HG03378 (cell line): ENCODE measurements around the gene CENPE.

Source experiments
- ATAC-seq: cut with Tn5 transposase; IDR thresholded peaks from one replicate; pipeline ENCODE4 v1.9.1; 2021; ENCODE audit warnings: mild to moderate bottlenecking, moderate library complexity; ENCODE audit not compliant: unreplicated experiment

CENPE gene

GRCh38 chr4:103079621-103080020 is 118.5 kb downstream of the CENPE start:
- no peak for ATAC-seq

DNA sequence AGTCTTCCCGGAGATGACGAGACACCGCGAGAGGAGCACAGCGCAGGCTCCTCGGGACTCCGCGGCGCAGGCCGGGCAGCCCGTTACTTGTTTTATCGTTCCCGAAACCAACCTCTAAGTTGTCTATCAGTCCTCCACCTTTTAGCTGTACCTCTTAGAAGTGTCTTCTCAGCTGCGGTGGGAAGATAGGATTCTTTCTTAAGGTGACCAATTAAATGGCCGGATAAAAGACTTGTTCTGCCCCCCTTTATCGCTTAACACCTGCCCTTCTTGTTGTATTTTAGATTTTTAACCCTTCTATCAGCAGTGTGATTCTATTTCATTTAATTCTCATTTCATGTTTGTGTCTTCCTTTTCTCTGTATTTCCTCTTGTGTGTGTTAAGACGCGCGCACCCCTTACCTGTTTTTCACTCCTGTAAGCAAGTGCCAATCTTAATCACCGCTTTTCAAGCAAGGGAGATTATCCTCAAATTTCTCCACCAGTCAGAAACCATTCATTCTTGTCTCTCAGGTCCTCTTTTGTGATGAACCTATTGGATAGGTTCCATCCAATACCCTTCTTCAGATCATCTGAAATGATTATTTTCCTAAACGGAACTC is 121.3 kb downstream of the CENPE start, which contains the start of gene SLC9B2:
TSS of gene SLC9B2 (minus strand) at position 15 of the 601 bp plus-strand sequence. CDS start 9,211 bp downstream, outside the sequence.
- peak; percentile 35 for ATAC-seq

- ATAC-seq: peak; percentile 43
Measured at GRCh38 chr4:103075894-103076746, 122.0 kb downstream of the CENPE start.

- ATAC-seq: peak; percentile 4
Measured at GRCh38 chr4:103075435-103075893, 122.7 kb downstream of the CENPE start.

DNA sequence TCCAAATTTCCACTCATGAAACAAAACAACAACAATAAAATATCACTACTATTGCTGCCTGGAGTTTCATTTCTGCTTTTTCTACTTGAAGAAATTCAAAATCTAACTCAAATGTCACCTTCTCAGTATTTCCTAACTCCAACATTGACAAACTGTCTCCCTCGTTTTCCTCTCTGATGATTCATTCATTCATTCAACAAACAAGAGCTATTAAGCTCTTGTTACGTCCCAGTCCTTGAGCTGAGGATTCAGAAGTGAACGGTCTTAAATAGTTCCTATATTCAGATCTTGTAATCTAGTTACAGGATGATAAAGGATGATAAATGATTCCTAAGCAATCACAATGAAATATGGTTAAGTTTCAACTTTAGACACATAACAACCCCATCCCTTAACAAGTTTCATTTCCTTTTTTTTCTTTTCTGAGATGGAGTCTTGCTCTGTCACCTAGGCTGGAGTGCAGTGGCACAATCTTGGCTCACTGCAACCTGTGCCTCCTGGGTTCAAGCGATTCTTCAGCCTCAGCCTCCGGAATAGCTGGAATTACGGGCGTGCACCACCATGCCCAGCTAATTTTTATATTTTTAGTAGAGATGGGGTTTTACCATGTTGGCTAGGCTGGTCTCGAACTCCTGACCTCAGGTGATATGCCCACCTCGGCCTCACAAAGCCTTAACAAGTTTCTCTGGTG is 123.3 kb downstream of the CENPE start:
- ATAC-seq: peak; percentile 48

DNA sequence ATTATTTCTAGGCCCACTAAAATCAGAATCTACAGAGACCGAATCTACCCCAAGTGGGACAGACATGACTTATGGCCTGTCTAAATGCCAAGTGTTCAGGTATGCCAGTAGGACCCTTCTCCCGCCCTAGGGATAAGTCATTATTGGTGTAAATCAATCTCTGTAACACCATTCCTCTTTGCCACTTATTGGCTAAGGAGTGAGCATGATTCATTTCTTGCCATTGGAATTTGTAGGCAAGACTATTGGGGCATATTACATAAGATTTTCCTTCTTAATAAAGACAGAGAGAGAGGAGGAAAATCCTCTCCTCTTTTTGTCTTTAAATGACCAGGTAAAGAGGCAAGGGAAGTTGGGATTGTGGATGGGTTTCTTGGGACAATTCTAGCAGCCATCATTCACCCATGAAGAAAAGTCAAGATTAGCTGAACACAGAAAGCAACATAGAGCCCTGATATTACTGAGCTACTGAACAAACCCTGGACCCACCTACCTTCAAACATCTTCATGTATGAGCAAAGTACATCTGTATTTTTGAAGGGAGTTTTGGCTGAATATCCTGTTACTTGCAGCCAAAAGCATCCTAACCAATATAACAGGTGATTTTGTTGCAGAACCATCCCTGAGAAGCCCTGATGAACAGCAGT is 124.2 kb downstream of the CENPE start:
- ATAC-seq: no peak

DNA sequence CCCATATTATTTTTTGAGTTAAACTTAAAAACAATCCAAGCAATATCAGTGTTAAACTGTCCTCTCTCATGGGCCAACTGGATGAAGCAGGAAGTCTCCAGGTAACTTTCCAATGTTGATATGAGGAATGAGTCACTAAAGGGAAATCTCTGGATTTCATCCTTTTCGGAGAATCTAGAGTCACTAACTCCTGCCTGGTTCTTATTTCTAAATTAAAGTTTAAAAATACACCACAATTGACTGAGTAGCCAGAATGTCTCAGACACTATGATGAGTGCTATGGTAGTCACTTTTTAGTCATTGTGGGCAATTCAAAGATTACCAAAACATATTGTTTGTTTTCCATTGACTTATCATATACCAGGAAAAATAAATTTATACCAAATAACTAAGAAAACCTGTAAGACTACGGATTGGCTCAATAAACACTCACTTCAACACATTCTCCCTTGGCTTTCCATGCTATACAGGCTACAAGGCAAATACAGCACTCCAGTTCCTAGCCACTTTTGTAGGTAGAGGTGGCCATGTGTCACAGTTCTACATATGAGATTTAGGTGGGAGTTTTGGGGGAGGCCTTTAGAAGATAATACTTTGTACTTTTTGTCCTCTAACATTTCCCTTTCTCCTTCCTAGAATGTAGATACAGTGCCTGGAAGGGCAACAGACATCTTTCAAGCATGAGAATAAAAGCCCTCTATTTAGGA is 130.1 kb downstream of the CENPE start:
- no peak for ATAC-seq

DNA sequence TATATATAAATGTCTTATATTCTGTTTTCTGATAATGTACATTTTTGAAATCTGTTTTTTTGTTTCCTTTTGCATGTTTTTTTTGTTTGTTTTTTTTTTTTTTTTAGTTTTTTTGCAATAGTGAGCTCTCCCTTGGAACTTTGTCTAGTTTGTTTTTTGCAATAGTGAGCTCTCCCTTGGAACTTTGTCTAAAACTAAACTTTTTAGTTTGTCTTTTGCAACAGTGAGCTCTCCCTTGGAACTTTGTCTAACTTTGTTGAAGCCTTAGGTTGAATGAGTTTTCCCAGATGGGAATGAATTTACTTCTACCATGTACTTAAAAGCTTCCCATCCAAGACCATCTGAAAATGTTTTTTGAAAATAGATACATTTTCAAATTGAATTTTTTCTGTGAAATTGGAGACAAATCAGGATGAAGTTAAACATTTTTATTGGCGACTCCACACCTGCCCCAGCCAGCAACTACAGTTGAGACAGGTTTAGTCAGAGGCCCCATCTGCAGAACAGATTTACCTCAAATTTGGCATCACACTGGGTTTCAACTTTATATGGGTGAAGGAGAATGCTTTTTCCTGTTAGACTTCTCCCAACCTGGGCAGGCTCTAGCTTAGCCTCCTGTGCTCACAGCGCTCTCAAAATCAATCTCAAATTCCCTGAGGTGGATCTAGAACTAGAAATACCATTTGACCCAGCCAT is 137.5 kb downstream of the CENPE start:
- no peak for ATAC-seq
